Iris pigment epithelial cell (primary cell): ENCODE measurements around the gene AIF1L.
"Not testable (repeated sequence)": the region's sequence is repeated elsewhere in the genome, so short reads cannot be mapped to it uniquely, and the experiment has no call there.

Source experiments
- DNase-seq: peaks from one replicate; pipeline ENCODE4 v3.0.0-alpha.2; 2011; ENCODE audit warnings: low read depth

The AIF1L gene

DNA sequence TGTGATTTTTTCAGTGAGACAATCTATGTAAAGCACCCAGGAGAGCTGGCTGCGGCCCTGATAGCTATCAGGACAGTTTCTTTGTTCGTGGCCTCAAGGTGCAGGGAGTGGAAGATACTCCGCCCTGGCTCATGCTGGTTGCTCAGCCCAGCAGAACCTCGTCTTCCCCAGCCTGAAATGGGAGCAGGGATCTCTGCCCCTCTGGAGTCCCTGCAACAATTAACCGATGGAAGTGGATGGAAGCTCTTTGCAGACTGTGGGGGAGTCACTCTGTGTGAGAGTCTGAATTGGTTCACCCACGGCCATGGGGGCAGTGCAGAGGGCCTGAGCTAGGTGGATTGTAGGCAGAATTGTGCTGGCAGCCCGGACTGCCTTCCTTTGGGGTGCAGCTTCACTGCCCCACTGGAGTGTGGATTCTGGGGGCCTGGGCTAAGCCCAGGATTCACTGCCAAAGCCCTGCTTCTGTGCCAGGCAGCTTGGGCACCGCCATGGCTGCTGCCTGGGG is 2.8 kb downstream of the AIF1L start:
- no peak for DNase-seq

DNA sequence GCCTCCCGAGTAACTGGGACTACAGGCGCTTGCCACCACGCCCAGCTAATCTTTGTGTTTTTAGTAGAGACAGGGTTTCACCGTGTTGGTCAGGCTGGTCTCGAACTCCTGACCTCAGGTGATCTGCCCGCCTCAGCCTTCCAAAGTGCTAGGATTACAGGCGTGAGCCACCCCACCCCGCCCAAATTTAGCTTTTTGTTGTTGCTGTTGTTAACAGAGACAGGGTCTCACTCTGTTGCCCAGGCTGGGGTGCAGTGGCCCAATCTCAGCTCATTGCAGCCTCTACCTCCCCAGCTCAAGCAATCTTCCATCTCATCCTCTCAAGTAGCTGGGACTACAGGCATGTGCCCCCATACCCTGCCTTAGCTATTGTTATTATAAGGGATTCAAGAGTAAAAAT is 3.5 kb downstream of the AIF1L start:
- DNase-seq: not testable (repeated sequence)

DNA sequence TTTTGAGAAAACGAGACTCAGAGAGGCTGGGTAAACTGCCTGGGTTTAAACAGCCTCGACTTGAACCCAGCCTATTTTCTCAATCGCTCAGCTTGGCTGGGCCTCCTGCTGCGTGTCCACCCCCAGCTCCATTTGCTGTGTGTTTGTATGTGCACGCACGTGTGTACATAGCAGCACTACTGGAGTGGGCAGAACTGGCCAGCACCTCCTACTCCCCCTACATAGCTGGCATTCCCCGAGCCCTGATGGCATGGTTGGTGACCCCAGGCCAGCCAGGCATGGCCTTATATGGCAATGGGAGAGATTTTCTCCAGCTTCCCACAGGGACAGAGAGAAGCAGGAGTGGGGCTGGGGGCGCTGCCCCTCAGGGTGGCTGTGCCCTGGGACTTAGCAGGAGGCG is 4.1 kb downstream of the AIF1L start:
- no peak for DNase-seq

DNA sequence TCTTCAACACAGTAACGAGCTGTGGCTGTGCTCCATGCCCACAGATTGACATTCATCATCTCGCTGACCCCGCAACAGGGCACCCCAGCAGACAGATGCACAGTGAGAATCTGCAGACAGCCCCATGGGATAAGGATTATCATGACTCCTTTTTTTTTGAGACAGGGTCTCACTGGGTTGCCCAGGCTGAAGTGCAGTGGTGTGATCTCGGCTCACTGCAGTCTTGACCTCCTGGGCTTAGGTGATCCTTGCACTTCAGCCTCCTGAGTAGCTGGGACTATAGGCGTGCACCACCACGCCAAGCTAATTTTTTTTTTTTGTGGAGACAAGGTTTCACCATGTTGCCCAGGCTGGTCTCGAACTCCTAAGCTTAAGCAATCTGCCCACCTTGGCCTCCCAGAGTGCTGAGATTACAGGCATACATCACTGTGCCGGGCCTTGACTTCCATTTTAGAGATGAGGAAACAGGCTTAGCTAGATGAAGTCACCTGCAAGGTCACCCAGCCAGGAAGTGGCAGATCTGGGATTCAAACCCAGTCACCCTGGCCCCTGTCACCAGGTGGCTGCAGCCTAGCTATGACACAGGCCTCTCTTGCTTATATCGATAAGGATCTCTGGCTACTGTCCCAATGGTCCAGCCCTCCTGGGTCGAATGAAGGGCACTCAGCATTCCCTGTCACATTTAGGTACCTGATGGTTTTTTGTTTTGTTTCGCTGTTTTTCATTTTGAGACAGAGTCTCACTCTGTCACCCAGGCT is 5.1 kb downstream of the AIF1L start:
- no peak for DNase-seq

DNA sequence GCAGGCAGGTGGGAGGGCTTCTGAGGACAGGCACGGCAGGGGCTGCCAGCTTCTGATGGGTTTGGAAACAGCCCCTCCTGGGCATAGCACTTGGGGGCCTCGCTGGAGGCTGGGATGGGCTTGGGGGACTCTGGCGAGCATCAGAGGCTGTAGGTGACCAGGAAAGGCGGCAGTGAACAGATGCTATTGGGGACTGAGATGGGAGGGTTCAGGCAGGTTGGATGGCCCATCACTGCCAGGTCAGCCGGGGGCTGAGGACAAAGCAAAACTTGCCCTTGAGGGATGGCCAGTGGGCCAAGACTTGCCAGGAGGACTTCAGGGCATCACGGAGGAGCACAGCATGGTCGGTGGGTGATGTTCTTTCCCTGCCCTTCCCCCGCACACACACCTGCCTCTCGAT is 6.7 kb downstream of the AIF1L start:
- no peak for DNase-seq

DNA sequence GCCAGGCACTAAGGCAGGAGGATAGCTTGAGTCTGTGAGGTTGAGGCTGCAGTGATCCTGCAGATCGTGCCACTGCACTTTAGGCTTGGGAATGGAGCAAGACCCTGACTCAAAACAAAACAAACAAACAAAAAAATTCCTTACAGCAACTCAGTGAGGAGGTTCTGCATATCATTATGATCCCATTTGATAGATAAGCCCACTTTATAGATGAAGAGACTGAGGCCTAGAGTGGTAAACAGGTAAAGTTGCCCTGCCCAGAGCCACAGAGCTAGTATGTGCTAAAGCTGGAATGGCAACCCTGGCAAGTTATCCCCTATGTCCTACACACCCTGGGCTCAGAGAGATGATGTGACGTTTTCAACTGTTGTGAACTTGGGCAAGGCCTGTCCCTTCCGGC is 7.2 kb downstream of the AIF1L start:
- DNase-seq: no peak

DNA sequence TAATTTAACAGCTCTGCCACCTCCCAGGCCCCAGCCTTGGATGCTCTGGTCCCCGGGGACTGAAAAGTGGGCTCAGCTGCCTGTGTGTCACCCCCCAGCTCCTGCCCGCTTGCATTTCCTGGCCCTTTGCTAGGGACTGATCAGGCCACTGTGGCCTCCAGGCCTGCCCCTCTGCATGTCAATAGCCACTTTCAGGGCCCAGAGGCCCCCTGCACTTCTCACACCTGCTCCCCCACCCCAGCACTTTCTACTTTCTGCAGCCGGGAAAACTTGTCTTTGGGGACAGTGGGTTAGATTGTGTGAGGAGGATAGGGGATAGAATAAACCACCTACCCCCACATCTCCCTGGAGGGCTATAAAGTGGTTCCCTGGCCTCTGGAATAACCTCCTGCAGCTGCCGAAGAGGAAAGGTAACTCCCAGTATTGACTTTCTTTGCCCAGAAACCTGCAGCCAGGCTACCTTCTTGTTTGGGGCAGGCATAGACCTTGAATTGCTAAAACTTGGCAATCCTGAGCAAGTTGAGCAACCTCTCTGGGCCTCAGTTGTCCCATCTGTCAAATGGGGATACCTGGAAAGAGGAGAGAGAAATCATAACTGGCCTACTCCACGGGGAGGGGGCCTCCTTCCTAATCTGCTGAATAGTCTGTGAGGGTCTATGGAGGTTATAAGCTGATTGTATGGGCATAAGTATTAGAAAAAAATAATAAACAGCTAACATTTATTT is 7.8 kb downstream of the AIF1L start:
- no peak for DNase-seq

DNA sequence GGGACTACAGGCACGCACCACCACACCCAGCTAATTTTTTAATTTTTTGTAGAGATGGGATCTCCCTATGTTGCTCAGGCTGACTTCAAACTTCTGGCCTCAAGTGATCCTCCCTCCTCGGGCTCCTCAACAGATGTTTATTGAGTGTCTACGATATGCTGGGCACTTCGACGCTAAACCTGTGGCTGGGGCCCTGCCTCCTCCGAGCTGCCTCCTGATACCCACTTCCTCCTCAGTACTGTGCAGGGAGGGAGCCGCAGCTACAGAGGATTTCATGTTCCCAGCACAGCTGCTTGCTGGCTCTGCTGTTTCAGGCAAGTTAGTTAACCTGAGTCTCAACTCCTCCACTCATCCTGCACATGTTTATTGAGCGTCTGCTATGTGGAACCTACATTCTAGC is 9.6 kb downstream of the AIF1L start:
- DNase-seq: no peak

DNA sequence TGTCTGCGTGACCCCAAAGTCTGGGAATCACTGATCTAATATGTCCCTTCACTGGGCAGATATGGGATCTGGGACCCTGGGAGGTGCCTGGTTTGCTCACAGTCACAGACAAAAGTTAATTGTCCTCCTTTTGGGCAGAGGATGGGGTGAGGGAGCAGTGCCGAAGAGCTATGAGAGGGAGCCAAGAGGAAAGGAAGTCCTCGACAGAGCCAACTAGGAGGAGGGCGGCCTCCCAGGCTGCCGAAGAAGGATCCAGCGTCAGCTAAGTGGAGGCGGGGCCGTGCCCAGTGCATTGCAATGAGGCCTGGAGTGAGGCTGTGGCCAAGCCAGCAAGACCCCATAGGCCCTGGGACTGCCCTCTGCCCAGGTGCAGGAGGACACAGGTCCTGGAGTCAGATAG is 11.4 kb downstream of the AIF1L start:
- no peak for DNase-seq

DNA sequence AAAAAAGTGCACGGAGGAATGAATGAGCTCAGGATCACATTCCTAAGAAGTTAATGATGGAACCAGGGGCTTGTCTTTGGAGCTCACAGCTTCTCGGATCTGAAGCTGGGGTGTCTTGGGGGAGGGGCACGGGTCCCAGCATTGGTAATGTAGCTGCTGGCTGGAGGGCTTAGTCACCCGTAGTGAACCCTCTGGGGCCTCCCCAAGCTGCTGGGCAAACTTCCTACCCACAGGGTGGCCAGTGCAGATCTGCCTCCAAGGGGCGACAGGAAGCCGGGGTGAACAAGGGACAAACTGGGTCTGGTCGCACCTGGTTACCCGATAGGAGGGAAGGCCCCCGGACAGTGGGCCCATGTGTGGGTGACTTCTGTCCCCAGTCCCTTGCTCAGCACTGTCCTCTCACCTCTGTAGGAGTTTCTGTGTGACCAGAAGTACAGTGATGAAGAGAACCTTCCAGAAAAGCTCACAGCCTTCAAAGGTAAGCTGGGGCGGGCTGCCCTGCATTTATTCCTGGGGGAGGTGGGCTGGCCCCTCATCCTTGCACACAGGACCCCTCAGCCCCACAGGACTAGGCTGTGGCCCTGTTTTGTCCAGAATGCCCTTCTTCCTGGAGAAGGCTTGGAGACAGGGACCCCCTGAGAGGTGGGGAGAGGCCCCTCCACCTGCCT is 15.0 kb downstream of the AIF1L start:
- DNase-seq: no peak

DNA sequence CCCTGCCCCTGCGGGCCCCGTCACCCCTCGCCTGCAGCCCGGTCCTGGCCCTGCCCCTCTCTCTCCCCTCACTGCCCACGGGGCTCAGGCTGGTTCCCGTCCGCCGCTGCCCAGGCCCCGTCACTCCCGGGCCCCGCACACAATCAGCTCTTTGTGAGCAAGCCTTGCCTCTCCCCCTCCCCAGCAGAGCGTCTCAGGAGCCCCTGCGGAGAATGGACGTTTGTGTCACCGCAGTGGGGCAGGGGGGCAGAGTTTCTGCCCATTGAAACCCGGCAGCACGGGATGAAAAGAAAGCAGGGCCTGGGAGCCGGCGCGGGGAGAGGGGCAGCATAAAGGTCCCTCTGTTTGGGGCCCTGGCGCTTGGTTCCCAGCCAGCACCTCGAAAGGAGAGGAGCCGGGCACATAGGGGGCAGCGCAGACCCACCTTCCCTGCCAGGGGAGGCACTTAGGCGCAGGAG is 15.6 kb downstream of the AIF1L start:
- no peak for DNase-seq

DNA sequence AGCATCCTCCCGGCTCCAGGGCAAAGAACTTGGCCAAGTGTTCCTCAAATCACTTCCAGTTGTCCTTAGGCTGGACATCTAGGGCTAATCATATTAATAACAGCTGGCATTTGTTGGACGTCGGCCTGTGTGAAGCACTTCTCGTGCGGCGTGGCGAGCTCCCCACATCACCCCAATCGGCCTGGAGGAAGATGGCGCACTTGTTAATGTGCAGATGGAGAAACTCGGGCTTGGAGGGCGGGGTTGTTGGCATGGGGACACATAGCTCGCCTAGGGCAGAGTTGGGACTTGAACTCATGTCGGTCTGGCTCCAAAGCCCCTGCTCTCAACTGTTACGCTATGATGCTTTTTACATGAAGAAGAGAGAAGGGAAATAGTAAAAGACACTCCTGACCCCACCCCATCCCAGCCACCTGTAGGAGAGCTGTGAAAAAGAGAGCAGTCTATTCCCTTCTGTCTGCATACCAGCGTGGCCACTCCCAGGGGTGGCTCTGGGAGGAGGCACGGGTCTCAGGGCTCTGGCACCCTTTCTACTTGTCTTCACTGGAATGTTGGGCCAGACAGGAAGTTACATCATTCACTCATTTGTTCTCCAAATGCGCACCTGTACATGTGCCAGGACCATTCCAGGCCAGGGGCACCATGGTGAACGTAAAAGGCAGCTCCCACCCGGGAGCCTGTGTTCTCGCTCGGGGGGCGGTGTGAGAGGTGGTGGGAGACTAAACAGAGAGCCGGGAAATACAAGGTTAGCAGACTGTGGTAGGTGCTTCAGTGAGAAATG is 16.2 kb downstream of the AIF1L start:
- DNase-seq: no peak

DNA sequence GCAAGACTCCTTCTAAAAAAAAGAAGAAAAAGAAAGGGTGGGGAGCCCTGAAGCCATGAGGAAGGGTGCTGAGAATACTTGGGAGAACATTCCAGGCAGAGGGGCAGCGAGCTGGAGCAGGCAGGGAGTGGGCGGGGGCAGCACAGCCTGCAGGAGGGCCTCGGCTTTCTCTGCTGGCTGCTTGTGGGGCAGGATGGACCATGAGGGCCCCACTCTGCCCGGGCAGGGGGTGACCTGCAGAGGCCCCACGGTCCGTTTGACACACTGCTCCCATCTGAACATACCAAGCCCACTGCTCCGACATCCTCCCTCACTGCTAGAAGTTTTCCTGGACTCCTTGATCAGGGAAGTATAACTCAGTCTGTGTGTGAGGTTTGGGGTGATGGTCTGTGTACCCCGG is 17.3 kb downstream of the AIF1L start:
- no peak for DNase-seq

DNA sequence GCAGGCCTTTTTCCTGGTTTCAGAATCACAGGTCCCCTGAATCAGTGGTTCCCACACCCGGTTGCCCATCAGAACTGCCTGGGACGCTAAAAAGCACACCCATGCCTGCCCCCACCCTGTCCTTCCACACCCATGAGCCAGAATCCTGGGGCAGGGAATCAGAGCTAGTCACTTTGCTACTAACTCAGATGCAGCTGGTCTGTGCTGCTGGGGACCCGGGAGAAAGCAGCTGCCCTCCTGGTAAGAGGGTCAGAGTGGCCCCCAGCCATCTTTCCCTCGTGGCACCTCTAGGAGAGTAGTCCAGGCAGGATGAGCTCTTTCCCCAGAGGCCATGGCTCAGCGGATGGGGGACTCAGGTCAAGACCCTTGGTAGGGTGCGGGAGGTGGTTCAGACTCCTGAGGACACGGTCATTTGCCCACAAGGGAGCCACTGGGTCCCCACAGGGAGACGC is 17.8 kb downstream of the AIF1L start:
- DNase-seq: no peak

DNA sequence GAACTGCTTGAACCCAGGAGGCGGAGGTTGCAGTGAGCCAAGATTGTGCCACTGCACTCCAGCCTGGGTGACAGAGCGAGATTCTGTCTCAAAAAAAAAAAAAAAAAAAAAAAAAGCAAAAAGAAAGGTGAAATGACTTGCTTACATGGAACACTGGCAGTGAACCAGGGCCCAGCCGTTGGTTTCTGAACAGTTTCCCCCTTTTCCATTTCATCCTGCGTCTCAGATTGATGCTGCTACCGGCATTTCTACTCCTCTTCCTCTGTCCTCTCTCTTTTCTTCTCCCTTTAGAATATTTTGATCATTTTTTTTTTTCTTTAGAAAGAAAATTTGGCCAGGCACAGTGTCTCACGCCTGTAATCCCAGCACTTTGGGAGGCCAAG is 19.0 kb downstream of the AIF1L start:
- DNase-seq: not testable (repeated sequence)

DNA sequence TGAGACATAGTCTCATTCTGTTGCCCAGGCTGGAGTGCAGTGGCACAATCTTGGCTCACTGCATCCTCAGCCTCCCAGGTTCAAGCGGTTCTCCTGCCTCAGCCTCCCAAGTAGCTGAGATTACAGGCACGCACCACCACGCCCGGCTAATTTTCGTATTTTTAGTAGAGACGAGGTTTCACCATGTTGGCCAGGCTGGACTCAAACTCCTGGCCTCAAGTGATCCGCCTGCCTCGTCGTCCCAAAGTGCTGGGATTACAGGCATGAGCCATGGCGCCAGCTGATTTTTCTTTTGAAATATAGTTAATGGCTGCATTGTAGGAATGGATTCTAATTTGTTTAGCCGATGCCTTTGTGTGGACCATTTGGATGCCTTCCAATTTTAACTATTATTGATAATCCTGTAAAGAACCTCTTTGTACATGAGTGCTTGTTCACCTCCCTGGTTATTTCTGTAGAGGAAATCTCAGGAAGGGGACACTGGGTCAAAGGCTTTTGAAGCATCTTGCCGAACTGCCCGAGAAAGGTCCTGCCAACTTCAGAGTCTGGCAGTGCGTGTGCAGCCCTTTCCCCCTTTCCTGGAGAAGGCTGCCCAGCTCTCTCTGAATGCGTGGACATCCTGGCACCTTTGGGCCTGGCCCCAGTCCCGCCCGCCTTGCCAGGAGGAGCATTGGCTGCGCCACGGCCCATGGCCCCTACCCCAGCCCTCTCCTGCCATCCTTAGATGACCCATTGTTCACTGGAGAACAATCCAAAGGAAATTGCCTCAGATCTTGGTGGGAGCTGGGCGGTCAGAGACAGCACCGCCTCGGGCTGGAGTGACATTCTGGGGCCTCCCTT is 20.2 kb downstream of the AIF1L start:
- DNase-seq: no peak

DNA sequence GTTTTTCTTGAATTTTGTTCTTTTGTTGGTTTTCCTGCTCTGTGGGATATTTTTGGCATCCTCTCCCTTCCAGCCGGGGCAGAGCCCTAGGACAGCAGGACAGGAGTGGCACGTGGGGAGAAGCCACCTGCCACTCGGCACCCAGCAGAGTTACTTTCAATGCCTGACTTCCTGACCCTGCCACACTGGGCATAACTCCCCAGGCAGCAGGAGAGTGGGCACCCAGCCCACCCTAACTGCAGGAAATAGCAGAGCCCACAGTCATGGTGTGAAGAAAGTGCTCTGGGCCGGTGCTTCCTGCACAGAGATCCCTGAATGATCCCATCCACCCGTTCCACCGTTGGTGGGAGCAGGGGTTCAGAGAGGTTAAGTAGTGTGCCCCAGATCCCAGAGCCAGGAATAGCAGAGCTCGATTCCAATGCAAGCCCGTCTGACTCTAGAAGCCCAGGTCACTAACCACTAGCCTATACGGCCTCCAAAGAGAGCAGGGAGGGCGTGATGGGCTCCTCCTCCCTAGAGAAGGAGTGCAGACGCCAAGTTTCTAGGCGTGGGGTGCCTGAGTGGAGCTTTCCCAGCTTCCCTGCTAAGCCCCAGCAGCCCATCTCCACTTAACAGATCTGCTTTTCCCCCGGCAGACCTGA is 20.9 kb downstream of the AIF1L start:
- DNase-seq: no peak

DNA sequence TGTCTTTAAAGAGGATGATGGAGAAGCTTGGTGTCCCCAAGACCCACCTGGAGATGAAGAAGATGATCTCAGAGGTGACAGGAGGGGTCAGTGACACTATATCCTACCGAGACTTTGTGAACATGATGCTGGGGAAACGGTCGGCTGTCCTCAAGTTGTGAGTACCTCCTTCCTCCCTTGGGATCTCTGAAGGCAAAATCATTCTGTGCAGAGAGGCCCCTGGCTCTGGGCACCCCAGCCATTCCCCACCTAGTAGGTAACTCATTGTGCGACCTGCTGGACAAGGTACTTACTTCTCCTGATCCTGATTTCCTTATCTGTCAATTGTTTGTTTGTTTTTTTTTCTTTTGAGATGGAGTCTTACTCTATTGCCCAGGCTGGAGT is 21.4 kb downstream of the AIF1L start:
- no peak for DNase-seq

DNA sequence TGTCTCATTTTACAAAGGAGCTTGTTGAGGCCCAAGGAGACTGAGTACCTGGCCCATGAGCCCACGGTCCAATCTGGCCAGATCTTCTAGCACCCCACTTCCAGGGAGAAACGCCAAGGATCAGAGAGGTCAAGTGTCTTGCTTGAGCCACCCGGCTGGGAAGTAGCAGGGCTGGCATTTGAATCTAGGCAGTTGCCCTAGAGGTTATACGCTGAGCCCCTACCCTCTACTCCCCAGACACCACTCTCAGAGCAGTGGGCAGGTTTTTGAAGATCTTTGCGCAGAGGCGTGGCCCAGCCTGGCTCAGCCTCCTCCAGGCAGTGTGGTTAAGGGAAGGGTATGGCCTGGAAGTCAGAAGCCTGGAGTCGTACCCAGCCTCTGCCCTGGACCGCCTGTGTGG is 23.3 kb downstream of the AIF1L start:
- no peak for DNase-seq

DNA sequence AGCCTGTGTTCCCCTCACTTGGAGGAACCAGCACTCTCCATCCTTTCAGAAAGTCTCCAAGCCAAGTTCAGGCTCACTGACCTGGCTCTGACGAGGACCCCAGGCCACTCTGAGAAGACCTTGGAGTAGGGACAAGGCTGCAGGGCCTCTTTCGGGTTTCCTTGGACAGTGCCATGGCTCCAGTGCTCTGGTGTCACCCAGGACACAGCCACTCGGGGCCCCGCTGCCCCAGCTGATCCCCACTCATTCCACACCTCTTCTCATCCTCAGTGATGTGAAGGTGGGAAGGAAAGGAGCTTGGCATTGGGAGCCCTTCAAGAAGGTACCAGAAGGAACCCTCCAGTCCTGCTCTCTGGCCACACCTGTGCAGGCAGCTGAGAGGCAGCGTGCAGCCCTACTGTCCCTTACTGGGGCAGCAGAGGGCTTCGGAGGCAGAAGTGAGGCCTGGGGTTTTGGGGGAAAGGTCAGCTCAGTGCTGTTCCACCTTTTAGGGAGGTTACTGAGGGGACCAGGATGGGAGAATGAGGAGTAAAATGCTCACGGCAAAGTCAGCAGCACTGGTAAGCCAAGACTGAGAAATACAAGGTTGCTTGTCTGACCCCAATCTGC is 24.4 kb downstream of the AIF1L start:
- no peak for DNase-seq
